ENCODE measurements around the gene SSR3.

The SSR3 gene

DNA sequence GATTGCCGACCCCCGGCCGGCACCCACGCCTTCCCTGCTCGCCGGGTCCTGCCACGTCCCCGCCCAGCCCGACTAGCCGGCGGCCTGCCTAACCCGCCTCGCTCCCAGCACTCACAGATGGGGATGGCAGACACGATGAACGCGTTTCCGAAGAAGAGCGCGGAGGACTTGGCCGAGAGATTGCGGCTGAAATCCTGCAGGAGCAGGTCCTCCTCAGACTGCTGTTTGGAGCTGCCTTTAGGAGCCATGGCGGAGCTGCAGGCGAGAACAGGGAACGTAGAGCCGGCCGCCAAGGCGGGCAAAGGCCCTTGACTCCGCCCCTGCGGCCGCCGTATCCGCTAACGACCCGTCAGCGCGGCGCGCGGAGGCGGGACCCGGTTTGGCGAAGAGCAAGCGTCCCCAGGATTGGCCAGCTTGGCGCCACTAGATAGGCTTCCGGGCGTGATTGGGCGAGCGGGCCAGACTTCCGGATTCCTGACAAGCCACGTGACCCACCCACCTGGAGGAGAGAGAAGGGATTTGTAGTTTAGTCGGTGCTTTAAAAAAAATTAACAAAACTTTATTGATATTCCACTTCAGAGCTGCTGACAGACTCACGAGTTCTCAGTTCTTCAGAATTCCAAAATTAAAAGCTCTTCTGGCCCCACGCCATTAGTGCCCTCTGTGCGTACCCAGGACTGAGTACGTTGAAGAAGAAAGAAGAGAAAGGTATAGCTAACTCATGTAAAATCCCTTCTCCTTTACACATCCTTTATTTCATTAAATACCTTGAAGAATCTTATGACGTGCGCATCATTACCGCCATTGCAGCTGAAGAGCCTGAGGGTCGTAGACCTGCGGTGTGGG lies at the start of gene SSR3:
Gene SSR3, minus strand, starts transcription at position 276 of the 846 bp plus-strand sequence. Its CDS starts 28 bp downstream, at position 248.
- POLR2A ChIA-PET: interaction anchor here (0.7 to 3.1 kb wide), 16 partner anchors 8 to 570 kb away, joined by 3 to 19 read pairs (median 4); partner anchors contain the start of gene TIPARP
- CTCF ChIA-PET: interaction anchor here (0.5 to 1.6 kb wide), 3 partner anchors 15 to 120 kb away, joined by 3 to 6 read pairs (median 3); no protein-coding TSS in a partner anchor
- TF ChIP-seq L3MBTL2 (conservative IDR thresholded peaks at IDR 0.05) (peak; percentile 46), ZNF384 (IDR thresholded peaks at IDR 0.05) (peak; percentile 100), FOXA1 (IDR thresholded peaks at IDR 0.05) (no peak), SP1 (IDR thresholded peaks at IDR 0.05) (0 out of 2 replicates have a peak, but pooled peaks have one; percentile 28), ARNT (IDR thresholded peaks at IDR 0.05) (no peak), ELF4 (IDR thresholded peaks at IDR 0.05) (peak; percentile 99), NFRKB (IDR thresholded peaks at IDR 0.05) (peak; percentile 46; the same call in 1 of the 2 replicates)
- TF ChIP-seq, protein P1, sequence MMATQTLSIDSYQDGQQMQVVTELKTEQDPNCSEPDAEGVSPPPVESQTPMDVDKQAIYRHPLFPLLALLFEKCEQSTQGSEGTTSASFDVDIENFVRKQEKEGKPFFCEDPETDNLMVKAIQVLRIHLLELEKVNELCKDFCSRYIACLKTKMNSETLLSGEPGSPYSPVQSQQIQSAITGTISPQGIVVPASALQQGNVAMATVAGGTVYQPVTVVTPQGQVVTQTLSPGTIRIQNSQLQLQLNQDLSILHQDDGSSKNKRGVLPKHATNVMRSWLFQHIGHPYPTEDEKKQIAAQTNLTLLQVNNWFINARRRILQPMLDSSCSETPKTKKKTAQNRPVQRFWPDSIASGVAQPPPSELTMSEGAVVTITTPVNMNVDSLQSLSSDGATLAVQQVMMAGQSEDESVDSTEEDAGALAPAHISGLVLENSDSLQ (IDR thresholded peaks at IDR 0.05): peak; percentile 80
- peak; percentile 96 for DNase-seq (ENCODE audit: extremely low spot score)

DNA sequence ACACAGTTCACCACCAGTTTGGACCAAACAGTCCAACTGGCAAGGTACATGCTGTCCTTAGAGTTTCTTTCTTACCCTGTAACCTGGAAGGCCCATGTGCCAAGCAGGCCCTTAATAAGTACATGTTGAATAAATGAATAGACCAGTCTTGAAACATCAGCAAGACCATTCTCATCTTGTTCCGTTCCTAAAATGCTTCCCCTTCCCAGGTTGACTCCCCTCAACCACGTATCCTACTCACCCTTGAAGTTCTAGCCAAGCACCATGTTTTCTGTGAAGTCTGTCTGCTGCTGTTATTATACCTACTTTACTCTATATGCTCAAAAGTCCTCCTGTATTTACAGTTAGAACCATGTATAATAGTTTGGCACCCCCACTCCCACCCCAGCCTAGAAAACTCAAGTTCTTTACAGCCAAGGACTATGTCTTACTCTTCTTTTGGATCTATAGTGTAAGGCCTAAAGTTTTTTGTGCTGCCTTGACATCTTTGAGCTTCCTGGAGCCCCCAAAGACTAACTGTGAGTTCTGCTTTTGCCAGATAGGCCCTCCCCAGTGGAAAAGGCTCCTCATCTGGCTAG lies 49.2 kb upstream of the SSR3 start:
- DNase-seq (ENCODE audit: extremely low spot score): no peak
- ChIA-PET POLR2A (no interaction called here), CTCF (no interaction called here)
- no peak for TF ChIP-seq BHLHE40 (IDR thresholded peaks at IDR 0.05; ENCODE audit: borderline replicate concordance)
- no peak for TF ChIP-seq LEF1 (IDR thresholded peaks at IDR 0.05; ENCODE audit: borderline replicate concordance)
- TF ChIP-seq ELF4 (IDR thresholded peaks at IDR 0.05): no peak
- TF ChIP-seq SUZ12 (IDR thresholded peaks at IDR 0.05): no peak
- TF ChIP-seq CTBP1 (IDR thresholded peaks at IDR 0.05; ENCODE audit: borderline replicate concordance): no peak
- TF ChIP-seq HDGF (IDR thresholded peaks at IDR 0.05; ENCODE audit: borderline replicate concordance): no peak
- TF ChIP-seq ZNF384 (IDR thresholded peaks at IDR 0.05): no peak
- TF ChIP-seq FOXA1 (IDR thresholded peaks at IDR 0.05): no peak
- no peak for TF ChIP-seq TARDBP (IDR thresholded peaks at IDR 0.05)
- no peak for TF ChIP-seq FOXM1 (IDR thresholded peaks at IDR 0.05; ENCODE audit: borderline replicate concordance)
- no peak for TF ChIP-seq NFRKB (IDR thresholded peaks at IDR 0.05)

DNA sequence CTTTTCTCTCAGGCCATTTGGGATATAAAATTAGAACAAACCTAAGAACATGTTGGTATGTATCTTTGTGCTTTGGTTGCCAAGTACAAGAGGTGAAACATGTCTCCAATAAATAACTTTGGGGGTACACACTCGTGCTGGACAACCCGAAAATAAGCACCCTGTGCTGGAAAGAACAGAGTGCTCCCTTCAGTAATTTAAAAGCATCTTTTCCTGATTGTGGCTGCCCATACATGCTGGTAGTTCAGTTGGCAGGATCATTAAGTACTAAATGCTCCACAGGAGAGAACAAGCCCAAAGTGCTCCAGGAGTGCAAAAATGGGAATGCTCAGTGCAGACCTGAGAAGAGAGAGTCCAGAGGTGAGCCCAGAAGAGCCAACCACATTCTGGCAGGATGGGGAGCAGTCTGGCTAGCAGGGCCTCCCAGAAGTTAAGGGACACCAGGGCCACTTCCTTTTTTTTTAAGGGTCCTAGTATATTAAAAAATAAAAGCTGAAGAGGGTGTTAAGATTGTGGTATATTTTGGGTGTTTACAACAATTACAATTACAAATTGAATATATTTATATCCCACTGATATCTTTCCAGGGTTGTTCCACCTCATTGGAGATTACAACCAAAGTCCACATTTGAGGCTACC lies 48.6 kb upstream of the SSR3 start:
- no peak for DNase-seq (ENCODE audit: extremely low spot score)
- TF ChIP-seq FOXA1 (IDR thresholded peaks at IDR 0.05): no peak
- TF ChIP-seq FOXK2 (IDR thresholded peaks at IDR 0.05): no peak
- no peak for TF ChIP-seq HDGF (IDR thresholded peaks at IDR 0.05; ENCODE audit: borderline replicate concordance)
- no peak for TF ChIP-seq FOXM1 (IDR thresholded peaks at IDR 0.05; ENCODE audit: borderline replicate concordance)
- no peak for TF ChIP-seq L3MBTL2 (conservative IDR thresholded peaks at IDR 0.05)
- TF ChIP-seq, protein P1 (IDR thresholded peaks at IDR 0.05): no peak
- no peak for TF ChIP-seq ARNT (IDR thresholded peaks at IDR 0.05)
- TF ChIP-seq SP1 (IDR thresholded peaks at IDR 0.05): no peak
- TF ChIP-seq ELF4 (IDR thresholded peaks at IDR 0.05): no peak
- TF ChIP-seq ZNF384 (IDR thresholded peaks at IDR 0.05): no peak
- no peak for TF ChIP-seq CTBP1 (IDR thresholded peaks at IDR 0.05; ENCODE audit: borderline replicate concordance)
- no peak for TF ChIP-seq TARDBP (IDR thresholded peaks at IDR 0.05)
- no peak for TF ChIP-seq NFRKB (IDR thresholded peaks at IDR 0.05)
- no peak for TF ChIP-seq LEF1 (IDR thresholded peaks at IDR 0.05; ENCODE audit: borderline replicate concordance)
- TF ChIP-seq SUZ12 (IDR thresholded peaks at IDR 0.05): no peak
- no peak for TF ChIP-seq BHLHE40 (IDR thresholded peaks at IDR 0.05; ENCODE audit: borderline replicate concordance)
- ChIA-PET CTCF (no interaction called here), POLR2A (no interaction called here)

DNA sequence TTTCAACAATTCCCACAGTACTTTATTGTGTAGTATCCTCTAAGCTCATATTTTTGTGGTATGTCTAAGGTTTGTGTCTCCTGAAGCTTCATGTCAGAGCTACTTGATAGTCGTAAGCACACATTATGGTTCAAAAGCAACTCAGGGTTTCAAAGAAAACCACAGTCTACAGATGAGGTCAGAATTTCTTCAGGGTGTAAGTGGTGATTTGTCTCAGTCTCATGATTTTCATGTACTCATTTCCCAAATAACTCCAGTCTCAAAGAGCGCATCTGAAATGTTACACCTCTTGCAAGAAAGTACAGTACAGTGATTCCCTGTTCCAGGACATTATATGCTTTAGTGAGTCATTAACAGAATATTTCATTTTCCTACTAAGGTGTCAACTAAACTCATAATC lies 47.5 kb upstream of the SSR3 start:
- no peak for DNase-seq (ENCODE audit: extremely low spot score)
- TF ChIP-seq SP1 (IDR thresholded peaks at IDR 0.05) (no peak), ARNT (IDR thresholded peaks at IDR 0.05) (no peak), CTBP1 (IDR thresholded peaks at IDR 0.05; ENCODE audit: borderline replicate concordance) (no peak), FOXA1 (IDR thresholded peaks at IDR 0.05) (no peak), FOXK2 (IDR thresholded peaks at IDR 0.05) (no peak), ZNF384 (IDR thresholded peaks at IDR 0.05) (no peak), TARDBP (IDR thresholded peaks at IDR 0.05) (no peak), NFRKB (IDR thresholded peaks at IDR 0.05) (no peak)
- TF ChIP-seq, protein P1 (IDR thresholded peaks at IDR 0.05): no peak
- ChIA-PET CTCF (no interaction called here), POLR2A (no interaction called here)

DNA sequence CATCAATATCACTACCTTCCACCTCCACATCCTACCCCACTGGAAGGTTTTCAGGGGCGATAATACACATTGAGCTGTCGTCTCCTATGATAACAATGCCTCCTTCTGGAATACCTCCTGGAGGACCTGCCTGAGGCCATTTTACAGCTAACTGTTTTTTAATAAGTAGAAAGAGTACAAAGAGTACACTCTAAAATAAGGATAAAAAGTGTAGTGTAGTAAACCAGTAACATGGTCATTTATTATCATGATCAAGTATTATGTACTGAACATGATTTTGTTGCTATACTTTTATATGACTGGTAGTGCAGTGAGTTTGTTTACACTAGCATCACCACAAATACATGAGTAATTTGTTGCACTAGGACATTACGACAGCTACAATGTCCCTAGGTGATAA lies 46.6 kb upstream of the SSR3 start:
- no peak for DNase-seq (ENCODE audit: extremely low spot score)
- TF ChIP-seq FOXK2 (IDR thresholded peaks at IDR 0.05): no peak
- TF ChIP-seq SUZ12 (IDR thresholded peaks at IDR 0.05): no peak
- no peak for TF ChIP-seq NFRKB (IDR thresholded peaks at IDR 0.05)
- TF ChIP-seq ARNT (IDR thresholded peaks at IDR 0.05): no peak
- TF ChIP-seq ZNF384 (IDR thresholded peaks at IDR 0.05): no peak
- TF ChIP-seq, protein P1 (IDR thresholded peaks at IDR 0.05): no peak
- no peak for TF ChIP-seq CTBP1 (IDR thresholded peaks at IDR 0.05; ENCODE audit: borderline replicate concordance)
- TF ChIP-seq BHLHE40 (IDR thresholded peaks at IDR 0.05; ENCODE audit: borderline replicate concordance): no peak
- no peak for TF ChIP-seq FOXM1 (IDR thresholded peaks at IDR 0.05; ENCODE audit: borderline replicate concordance)
- TF ChIP-seq ELF4 (IDR thresholded peaks at IDR 0.05): no peak
- no peak for TF ChIP-seq HDGF (IDR thresholded peaks at IDR 0.05; ENCODE audit: borderline replicate concordance)
- TF ChIP-seq TARDBP (IDR thresholded peaks at IDR 0.05): no peak
- no peak for TF ChIP-seq FOXA1 (IDR thresholded peaks at IDR 0.05)
- TF ChIP-seq SP1 (IDR thresholded peaks at IDR 0.05): no peak
- TF ChIP-seq L3MBTL2 (conservative IDR thresholded peaks at IDR 0.05): no peak
- no peak for TF ChIP-seq LEF1 (IDR thresholded peaks at IDR 0.05; ENCODE audit: borderline replicate concordance)
- POLR2A ChIA-PET: no interaction called here
- CTCF ChIA-PET: no interaction called here

Data from HEK293T (cell line).